GM11168 (cell line): ENCODE measurements around the gene VSIG10L.

Experiments used
- in situ Hi-C: fragments of 300-500 bp; cut with MboI; formaldehyde crosslinking; loops from one replicate; pipeline ENCODE4 v1.12.0; 2022; ENCODE audit warnings: low sequenced_read_pairs; ENCODE audit not compliant: unreplicated experiment

VSIG10L gene

GRCh38 chr19:51282335-51282734 is 59.6 kb downstream of the VSIG10L start:
- in situ Hi-C loops: no loop called here
